Liver (tissue), 9 donors: ENCODE data around the gene FAP. TPM values are rescaled to one million over a fixed set of nuclear protein-coding genes. Genes with fewer than 3 reads are reported as not detected.

Experiments
- DNase-seq: peaks from one replicate; pipeline ENCODE4 v3.0.0-alpha.2; 2017; ENCODE audit warnings: low spot score
- H3K27ac ChIP-seq, 2 donors: one replicate each; pipeline ENCODE4 v1.7.0; 2013; ENCODE audit warnings: inconsistent platforms in 2 of 2, low read length in 2 of 2, control low read depth in 1 of 2, low read depth in 1 of 2, mild to moderate bottlenecking in 1 of 2
- H3K27me3 ChIP-seq, 4 donors: one replicate each; pipeline versions ENCODE4 v1.6.1 to v1.7.0; 2013; ENCODE audit warnings: low read length in 3 of 4, inconsistent platforms in 1 of 4, mild to moderate bottlenecking in 1 of 4, moderate library complexity in 1 of 4; ENCODE audit not compliant: control insufficient read depth in 4 of 4, insufficient read depth in 4 of 4
- H3K36me3 ChIP-seq, 4 donors: one replicate each; pipeline versions ENCODE4 v1.6.1 to v1.7.0; 2013; ENCODE audit warnings: low read length in 3 of 4, mild to moderate bottlenecking in 3 of 4, low read depth in 1 of 4, moderate library complexity in 1 of 4; ENCODE audit not compliant: control insufficient read depth in 4 of 4, insufficient read depth in 3 of 4
- H3K4me1 ChIP-seq, 4 donors: one replicate each; pipeline versions ENCODE4 v1.6.1 to v1.7.0; 2013; ENCODE audit warnings: low read length in 3 of 4, mild to moderate bottlenecking in 3 of 4, moderate library complexity in 1 of 4; ENCODE audit not compliant: control insufficient read depth in 4 of 4, insufficient read depth in 4 of 4
- H3K4me3 ChIP-seq, 3 donors: one replicate each; pipeline versions ENCODE4 v1.6.1 to v1.7.0; 2013; ENCODE audit warnings: low read length in 3 of 3, control low read depth in 1 of 3, low read depth in 1 of 3, mild to moderate bottlenecking in 1 of 3
- H3K9ac ChIP-seq, 2 donors: one replicate each; pipeline ENCODE4 v1.7.0; 2013; ENCODE audit warnings: low read length in 2 of 2, mild to moderate bottlenecking in 2 of 2, moderate library complexity in 2 of 2, control low read depth in 1 of 2, low read depth in 1 of 2
- H3K9me3 ChIP-seq, 4 donors: one replicate each; pipeline versions ENCODE4 v1.6.1 to v1.7.0; 2013; ENCODE audit warnings: low read length in 3 of 4; ENCODE audit not compliant: control insufficient read depth in 4 of 4
- ATF3 ChIP-seq: IDR thresholded peaks from 2 replicates; pipeline ENCODE4 v1.6.1; 2016; ENCODE audit warnings: antibody characterized with exemption
- CTCF ChIP-seq: fragments of 150-350 bp; IDR thresholded peaks from 2 replicates; pipeline ENCODE4 v1.5.1; 2017; ENCODE audit warnings: improper control_type of control experiment, low read depth, low read length; ENCODE audit not compliant: missing input control
- EGR1 ChIP-seq, 2 donors: IDR thresholded peaks; 2 replicates each; pipeline ENCODE4 v1.6.1; 2016 to 2018; ENCODE audit warnings: antibody characterized with exemption in 2 of 2, low read depth in 2 of 2
- FOXA1 ChIP-seq: IDR thresholded peaks from 2 replicates; pipeline ENCODE4 v1.6.1; 2016; ENCODE audit warnings: antibody characterized with exemption
- FOXA2 ChIP-seq: IDR thresholded peaks from 2 replicates; pipeline ENCODE4 v1.6.1; 2016; ENCODE audit warnings: antibody characterized with exemption
- GABPA ChIP-seq, 2 donors: IDR thresholded peaks in 1 of 2; conservative IDR thresholded peaks in 1 of 2; 2 replicates each; pipeline ENCODE4 v1.6.1; 2016; ENCODE audit warnings: antibody characterized with exemption in 2 of 2, mild to moderate bottlenecking in 1 of 2, moderate library complexity in 1 of 2
- HNF4A ChIP-seq, 2 donors: conservative IDR thresholded peaks; 2 replicates each; pipeline ENCODE4 v1.6.1; 2016; ENCODE audit warnings: antibody characterized with exemption in 2 of 2, mild to moderate bottlenecking in 2 of 2
- HNF4G ChIP-seq: IDR thresholded peaks from 2 replicates; pipeline ENCODE4 v1.6.1; 2016; ENCODE audit warnings: antibody characterized with exemption
- JUND ChIP-seq, 2 donors: IDR thresholded peaks; 2 replicates each; pipeline ENCODE4 v1.6.1; 2016; ENCODE audit warnings: antibody characterized with exemption in 2 of 2
- MAX ChIP-seq: IDR thresholded peaks from 2 replicates; pipeline ENCODE4 v1.6.1; 2016; ENCODE audit warnings: antibody characterized with exemption
- NR2F2 ChIP-seq: IDR thresholded peaks from 2 replicates; pipeline ENCODE4 v1.6.1; 2016; ENCODE audit warnings: antibody characterized with exemption
- RAD21 ChIP-seq, 2 donors: IDR thresholded peaks; 2 replicates each; pipeline ENCODE4 v1.6.1; 2016; ENCODE audit warnings: antibody characterized with exemption in 2 of 2, mild to moderate bottlenecking in 2 of 2
- REST ChIP-seq: IDR thresholded peaks from 2 replicates; pipeline ENCODE4 v1.6.1; 2016; ENCODE audit warnings: antibody characterized with exemption, mild to moderate bottlenecking
- RXRA ChIP-seq, 2 donors: IDR thresholded peaks; 2 replicates each; pipeline ENCODE4 v1.6.1; 2017 to 2018; ENCODE audit warnings: antibody characterized with exemption in 2 of 2, mild to moderate bottlenecking in 1 of 2
- SP1 ChIP-seq: IDR thresholded peaks from 2 replicates; pipeline ENCODE4 v1.6.1; 2018; ENCODE audit warnings: antibody characterized with exemption, mild to moderate bottlenecking
- TAF1 ChIP-seq: conservative IDR thresholded peaks from 2 replicates; pipeline ENCODE4 v1.6.1; 2016; ENCODE audit warnings: antibody characterized with exemption, mild to moderate bottlenecking
- YY1 ChIP-seq: IDR thresholded peaks from 2 replicates; pipeline ENCODE4 v1.6.1; 2016; ENCODE audit warnings: antibody characterized with exemption, mild to moderate bottlenecking
- ZBTB33 ChIP-seq: IDR thresholded peaks from 2 replicates; pipeline ENCODE4 v1.6.1; 2016; ENCODE audit warnings: antibody characterized with exemption
- WGBS: extraction: QIAGEN DNeasy Blood & Tissue Kit; methylation state at CpG from one replicate; pipeline ENCODE4 v1.1.7; 2013; 5-methylcytosine and 5-hydroxymethylcytosine counted together
- polyA plus RNA-seq, 2 donors: library from polyadenylated mRNA; stranded (reverse) in 1 of 2; unstranded in 1 of 2; fragments of 200-250 nt in 1 of 2; fragments of >200 nt in 1 of 2; fragmentation: Nextera tagmentation in 1 of 2; extraction: Ambion mirVana in 1 of 2; gene quantifications; one replicate each; pipeline versions ENCODE4 v1.2.1 to v1.2.3, GENCODE V29; 2013 to 2015
- total RNA-seq, 2 donors: library from RNA; depleted of rRNA; stranded (reverse); fragments of >200 nt; gene quantifications; one replicate each; pipeline ENCODE4 v1.2.3, GENCODE V29; 2014
- donor health status: healthy.
- donor health status: healthy.
- donor health status: healthy.
- donor health status: healthy.
- donor health status: healthy.

The FAP gene
- total and polyA plus RNA-seq, 4 donors, result 0.10 to 0.42 (median 0.23) TPM

- Histone ChIP-seq H3K9me3 (no peaks in the 10 kb centered on the region), H3K27me3 (no peaks in the 10 kb centered on the region), H3K9ac (no peak overlapping the region), H3K4me1 (no peaks in the 10 kb centered on the region), H3K36me3 (no peaks in the 10 kb centered on the region), H3K4me3 (no peak overlapping the region), H3K27ac (no peak overlapping the region)
- no peak for DNase-seq
- 85% methylated on average over 6 of the region's 6 CpGs for WGBS
- TF ChIP-seq RXRA (IDR thresholded peaks at IDR 0.05), result no peak
- no peak for TF ChIP-seq MAX
These were observed 83.8 kb downstream of the FAP start for GRCh38 chr2:162159446-162159845.

- DNase-seq, result no peak
- no peak overlapping the region for H3K9ac ChIP-seq
- H3K27me3 ChIP-seq, result no peaks in the 10 kb centered on the region
- H3K27ac ChIP-seq, result no peak overlapping the region
- H3K36me3 ChIP-seq, result no peaks in the 10 kb centered on the region
- TF ChIP-seq ZBTB33 (no peak), JUND (IDR thresholded peaks at IDR 0.05) (no peak), NR2F2 (no peak), CTCF (no peak), REST (no peak), EGR1 (IDR thresholded peaks at IDR 0.05; ENCODE audit: low read depth in 2 of 2) (no peak), TAF1 (no peak), HNF4A (conservative IDR thresholded peaks at IDR 0.05) (no peak), RAD21 (IDR thresholded peaks at IDR 0.05) (no peak), ATF3 (no peak), YY1 (no peak), FOXA2 (no peak), HNF4G (no peak), SP1 (no peak), GABPA (IDR thresholded peaks at IDR 0.05 in 1 of 2, conservative IDR thresholded peaks at IDR 0.05 in 1 of 2) (no peak), MAX (no peak), FOXA1 (no peak), RXRA (IDR thresholded peaks at IDR 0.05) (no peak)
- 89% methylated on average over 3 of the region's 3 CpGs for WGBS
- no peak overlapping the region for H3K4me3 ChIP-seq
- H3K4me1 ChIP-seq, result no peaks in the 10 kb centered on the region
- H3K9me3 ChIP-seq, result no peaks in the 10 kb centered on the region
These were observed 87.1 kb downstream of the FAP start for GRCh38 chr2:162156149-162156548.
